Measurements from ENCODE around the gene AIFM2. TPM values are rescaled to one million over a fixed set of nuclear protein-coding genes. Genes with fewer than 3 reads are reported as not detected.

The AIFM2 gene
- total RNA-seq, 2 donors from 2014 or later, result 15.4 to 25.7 TPM

- no peak overlapping the region for H3K27ac ChIP-seq
- no peak for DNase-seq
- TF ChIP-seq CTCF (IDR thresholded peaks at IDR 0.05), result no peak
Observed at GRCh38 chr10:70120417-70120816, 12.2 kb downstream of the AIFM2 start.

GRCh38 chr10:70119623-70120022, 13.0 kb downstream of the AIFM2 start:
- Histone ChIP-seq H3K36me3 (no peaks in the 10 kb centered on the region), H3K27ac (no peak overlapping the region)

More at GRCh38 chr10:70120417-70120816, 12.2 kb downstream of the AIFM2 start:
- Histone ChIP-seq H3K9me3 (no peaks in the 10 kb centered on the region), H3K4me1 (no peaks in the 10 kb centered on the region), H3K9ac (ENCODE audit: low read depth in 2 of 2, low read length in 2 of 2) (no peak overlapping the region), H3K36me3 (no peaks in the 10 kb centered on the region), H3K27me3 (no peaks in the 10 kb centered on the region), H3K4me3 (no peak overlapping the region)
- intact Hi-C loops (cut with DNase I), result no loop called here

GRCh38 chr10:70119197-70119596, 13.4 kb downstream of the AIFM2 start:
- intact Hi-C loops (cut with DNase I), result no loop called here
- Histone ChIP-seq H3K9me3 (no peaks in the 10 kb centered on the region), H3K9ac (ENCODE audit: low read depth in 2 of 2, low read length in 2 of 2) (no peak overlapping the region), H3K27me3 (no peaks in the 10 kb centered on the region), H3K4me3 (no peak overlapping the region), H3K4me1 (no peaks in the 10 kb centered on the region), H3K27ac (no peak overlapping the region), H3K36me3 (no peaks in the 10 kb centered on the region)
- no peak for DNase-seq
- TF ChIP-seq CTCF (IDR thresholded peaks at IDR 0.05), result no peak

More at GRCh38 chr10:70119623-70120022, 13.0 kb downstream of the AIFM2 start:
- no peak overlapping the region for H3K4me3 ChIP-seq
- H3K9me3 ChIP-seq, result no peaks in the 10 kb centered on the region
- intact Hi-C loops (cut with DNase I), result no loop called here
- no peaks in the 10 kb centered on the region for H3K27me3 ChIP-seq
- no peak for DNase-seq
- no peaks in the 10 kb centered on the region for H3K4me1 ChIP-seq
- H3K9ac ChIP-seq (ENCODE audit: low read depth in 2 of 2, low read length in 2 of 2), result no peak overlapping the region
- TF ChIP-seq CTCF (IDR thresholded peaks at IDR 0.05), result no peak

- no peak overlapping the region for H3K9ac ChIP-seq (ENCODE audit: low read depth in 2 of 2, low read length in 2 of 2)
- H3K27ac ChIP-seq, result no peak overlapping the region
- TF ChIP-seq CTCF (IDR thresholded peaks at IDR 0.05), result no peak
- no peak overlapping the region for H3K4me3 ChIP-seq
- no peaks in the 10 kb centered on the region for H3K4me1 ChIP-seq
- no peaks in the 10 kb centered on the region for H3K9me3 ChIP-seq
- H3K36me3 ChIP-seq, result no peaks in the 10 kb centered on the region
- no peaks in the 10 kb centered on the region for H3K27me3 ChIP-seq
- DNase-seq, result no peak
- intact Hi-C loops (cut with DNase I), result no loop called here
Observed at GRCh38 chr10:70118196-70118595, 14.4 kb downstream of the AIFM2 start.

- H3K9me3 ChIP-seq, result no peaks in the 10 kb centered on the region
- H3K36me3 ChIP-seq, result no peaks in the 10 kb centered on the region
- H3K9ac ChIP-seq (ENCODE audit: low read depth in 2 of 2, low read length in 2 of 2), result no peak overlapping the region
- H3K27ac ChIP-seq, result no peak overlapping the region
- no peak for TF ChIP-seq CTCF (IDR thresholded peaks at IDR 0.05)
- no peak for DNase-seq
- H3K4me1 ChIP-seq, result no peaks in the 10 kb centered on the region
- intact Hi-C loops (cut with DNase I), result loop anchor here (2.0 kb wide), 1 partner anchor 29 kb away; the partner anchor contains the start of gene TYSND1
- H3K4me3 ChIP-seq, result no peak overlapping the region
- no peaks in the 10 kb centered on the region for H3K27me3 ChIP-seq
Observed at GRCh38 chr10:70117646-70118045, 15.0 kb downstream of the AIFM2 start.
